ENCODE results near the gene GGT5. TPM values are rescaled to one million over a fixed set of nuclear protein-coding genes. Genes with fewer than 3 reads are reported as not detected.
A peak's percentile ranks its signal among the peaks of the same experiment; 100 is the strongest.

GGT5 gene
- total and polyA plus RNA-seq, 2 of the 13 experiments (the other 11 are each of a cell fraction or from before 2014, with no cell fraction given), result 0.69 to 3.1 TPM

DNA sequence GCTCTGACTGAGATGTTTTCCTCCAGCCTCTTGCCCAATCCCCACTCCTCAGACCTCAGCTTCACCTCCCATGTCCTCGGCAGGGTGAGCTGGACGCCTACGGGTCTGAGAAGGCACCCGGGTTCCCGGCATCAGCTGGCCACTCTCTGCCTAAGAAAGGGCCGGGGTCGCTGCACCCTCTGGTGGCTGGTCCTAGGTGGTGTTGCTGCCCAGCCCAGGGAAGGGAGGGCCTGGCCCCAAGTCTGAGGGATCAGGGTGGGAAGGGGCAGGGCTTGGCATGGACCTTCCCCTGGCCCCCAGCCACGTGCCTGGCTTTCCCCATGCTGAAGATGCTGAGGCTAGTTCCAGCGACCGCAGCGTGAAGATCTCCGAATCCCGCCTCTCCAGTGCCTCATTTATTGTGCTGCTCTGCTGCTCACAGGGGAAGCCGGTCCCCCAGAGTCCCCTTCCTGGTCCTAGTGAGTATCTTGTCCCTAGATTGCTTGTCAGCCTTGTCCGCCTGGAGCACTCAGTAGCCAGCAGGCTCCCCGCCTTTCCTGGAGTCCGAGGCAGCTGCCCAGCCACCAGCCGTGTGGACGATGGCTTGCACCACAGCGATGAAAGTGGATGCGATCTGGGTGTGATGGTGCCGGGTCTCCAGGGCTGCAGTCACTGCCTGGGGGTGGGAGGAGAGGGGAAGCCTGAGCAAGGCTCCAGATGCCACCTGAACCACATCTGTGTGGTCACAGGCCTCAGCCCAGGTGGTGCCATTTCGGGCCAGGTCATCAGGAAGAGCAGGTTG is 2.9 kb upstream of the GGT5 start (continued):
- TF ChIP-seq, protein P1, sequence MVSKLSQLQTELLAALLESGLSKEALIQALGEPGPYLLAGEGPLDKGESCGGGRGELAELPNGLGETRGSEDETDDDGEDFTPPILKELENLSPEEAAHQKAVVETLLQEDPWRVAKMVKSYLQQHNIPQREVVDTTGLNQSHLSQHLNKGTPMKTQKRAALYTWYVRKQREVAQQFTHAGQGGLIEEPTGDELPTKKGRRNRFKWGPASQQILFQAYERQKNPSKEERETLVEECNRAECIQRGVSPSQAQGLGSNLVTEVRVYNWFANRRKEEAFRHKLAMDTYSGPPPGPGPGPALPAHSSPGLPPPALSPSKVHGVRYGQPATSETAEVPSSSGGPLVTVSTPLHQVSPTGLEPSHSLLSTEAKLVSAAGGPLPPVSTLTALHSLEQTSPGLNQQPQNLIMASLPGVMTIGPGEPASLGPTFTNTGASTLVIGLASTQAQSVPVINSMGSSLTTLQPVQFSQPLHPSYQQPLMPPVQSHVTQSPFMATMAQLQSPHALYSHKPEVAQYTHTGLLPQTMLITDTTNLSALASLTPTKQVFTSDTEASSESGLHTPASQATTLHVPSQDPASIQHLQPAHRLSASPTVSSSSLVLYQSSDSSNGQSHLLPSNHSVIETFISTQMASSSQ (IDR thresholded peaks at IDR 0.05; ENCODE audit: low read depth), result no peak
- TF ChIP-seq, protein P1 (CRISPR knock-in tag; IDR thresholded peaks at IDR 0.05; ENCODE audit: borderline replicate concordance), result no peak
- TF ChIP-seq MED13 (CRISPR knock-in tag; IDR thresholded peaks at IDR 0.05) (no peak), MXI1 (IDR thresholded peaks at IDR 0.05; ENCODE audit: borderline replicate concordance, low read depth, low read length) (peak; percentile 16; the same call in 1 of the 3 replicates), ZNF709 (CRISPR knock-in tag; IDR thresholded peaks at IDR 0.05) (no peak), ZNF724P (CRISPR knock-in tag; IDR thresholded peaks at IDR 0.05; ENCODE audit: borderline replicate concordance) (no peak), KDM5B (CRISPR knock-in tag; IDR thresholded peaks at IDR 0.05; ENCODE audit: borderline replicate concordance) (0 out of 2 replicates have a peak, but pooled peaks have one; percentile 15), SIX4 (CRISPR knock-in tag; IDR thresholded peaks at IDR 0.05) (no peak)
- TF ChIP-seq, protein P2, sequence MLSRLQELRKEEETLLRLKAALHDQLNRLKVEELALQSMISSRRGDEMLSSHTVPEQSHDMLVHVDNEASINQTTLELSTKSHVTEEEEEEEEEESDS (CRISPR knock-in tag; IDR thresholded peaks at IDR 0.05; ENCODE audit: borderline replicate concordance), result no peak
- TF ChIP-seq, protein P3, sequence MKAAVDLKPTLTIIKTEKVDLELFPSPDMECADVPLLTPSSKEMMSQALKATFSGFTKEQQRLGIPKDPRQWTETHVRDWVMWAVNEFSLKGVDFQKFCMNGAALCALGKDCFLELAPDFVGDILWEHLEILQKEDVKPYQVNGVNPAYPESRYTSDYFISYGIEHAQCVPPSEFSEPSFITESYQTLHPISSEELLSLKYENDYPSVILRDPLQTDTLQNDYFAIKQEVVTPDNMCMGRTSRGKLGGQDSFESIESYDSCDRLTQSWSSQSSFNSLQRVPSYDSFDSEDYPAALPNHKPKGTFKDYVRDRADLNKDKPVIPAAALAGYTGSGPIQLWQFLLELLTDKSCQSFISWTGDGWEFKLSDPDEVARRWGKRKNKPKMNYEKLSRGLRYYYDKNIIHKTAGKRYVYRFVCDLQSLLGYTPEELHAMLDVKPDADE (CRISPR knock-in tag; IDR thresholded peaks at IDR 0.05), result no peak
- TF ChIP-seq, protein P4, sequence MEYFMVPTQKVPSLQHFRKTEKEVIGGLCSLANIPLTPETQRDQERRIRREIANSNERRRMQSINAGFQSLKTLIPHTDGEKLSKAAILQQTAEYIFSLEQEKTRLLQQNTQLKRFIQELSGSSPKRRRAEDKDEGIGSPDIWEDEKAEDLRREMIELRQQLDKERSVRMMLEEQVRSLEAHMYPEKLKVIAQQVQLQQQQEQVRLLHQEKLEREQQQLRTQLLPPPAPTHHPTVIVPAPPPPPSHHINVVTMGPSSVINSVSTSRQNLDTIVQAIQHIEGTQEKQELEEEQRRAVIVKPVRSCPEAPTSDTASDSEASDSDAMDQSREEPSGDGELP (IDR thresholded peaks at IDR 0.05; ENCODE audit: borderline replicate concordance, low read depth), result peak; percentile 94
- TF ChIP-seq, protein P5, sequence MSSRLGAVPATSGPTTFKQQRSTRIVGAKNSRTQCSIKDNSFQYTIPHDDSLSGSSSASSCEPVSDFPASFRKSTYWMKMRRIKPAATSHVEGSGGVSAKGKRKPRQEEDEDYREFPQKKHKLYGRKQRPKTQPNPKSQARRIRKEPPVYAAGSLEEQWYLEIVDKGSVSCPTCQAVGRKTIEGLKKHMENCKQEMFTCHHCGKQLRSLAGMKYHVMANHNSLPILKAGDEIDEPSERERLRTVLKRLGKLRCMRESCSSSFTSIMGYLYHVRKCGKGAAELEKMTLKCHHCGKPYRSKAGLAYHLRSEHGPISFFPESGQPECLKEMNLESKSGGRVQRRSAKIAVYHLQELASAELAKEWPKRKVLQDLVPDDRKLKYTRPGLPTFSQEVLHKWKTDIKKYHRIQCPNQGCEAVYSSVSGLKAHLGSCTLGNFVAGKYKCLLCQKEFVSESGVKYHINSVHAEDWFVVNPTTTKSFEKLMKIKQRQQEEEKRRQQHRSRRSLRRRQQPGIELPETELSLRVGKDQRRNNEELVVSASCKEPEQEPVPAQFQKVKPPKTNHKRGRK (CRISPR knock-in tag; IDR thresholded peaks at IDR 0.05), result no peak
- TF ChIP-seq, protein P6, sequence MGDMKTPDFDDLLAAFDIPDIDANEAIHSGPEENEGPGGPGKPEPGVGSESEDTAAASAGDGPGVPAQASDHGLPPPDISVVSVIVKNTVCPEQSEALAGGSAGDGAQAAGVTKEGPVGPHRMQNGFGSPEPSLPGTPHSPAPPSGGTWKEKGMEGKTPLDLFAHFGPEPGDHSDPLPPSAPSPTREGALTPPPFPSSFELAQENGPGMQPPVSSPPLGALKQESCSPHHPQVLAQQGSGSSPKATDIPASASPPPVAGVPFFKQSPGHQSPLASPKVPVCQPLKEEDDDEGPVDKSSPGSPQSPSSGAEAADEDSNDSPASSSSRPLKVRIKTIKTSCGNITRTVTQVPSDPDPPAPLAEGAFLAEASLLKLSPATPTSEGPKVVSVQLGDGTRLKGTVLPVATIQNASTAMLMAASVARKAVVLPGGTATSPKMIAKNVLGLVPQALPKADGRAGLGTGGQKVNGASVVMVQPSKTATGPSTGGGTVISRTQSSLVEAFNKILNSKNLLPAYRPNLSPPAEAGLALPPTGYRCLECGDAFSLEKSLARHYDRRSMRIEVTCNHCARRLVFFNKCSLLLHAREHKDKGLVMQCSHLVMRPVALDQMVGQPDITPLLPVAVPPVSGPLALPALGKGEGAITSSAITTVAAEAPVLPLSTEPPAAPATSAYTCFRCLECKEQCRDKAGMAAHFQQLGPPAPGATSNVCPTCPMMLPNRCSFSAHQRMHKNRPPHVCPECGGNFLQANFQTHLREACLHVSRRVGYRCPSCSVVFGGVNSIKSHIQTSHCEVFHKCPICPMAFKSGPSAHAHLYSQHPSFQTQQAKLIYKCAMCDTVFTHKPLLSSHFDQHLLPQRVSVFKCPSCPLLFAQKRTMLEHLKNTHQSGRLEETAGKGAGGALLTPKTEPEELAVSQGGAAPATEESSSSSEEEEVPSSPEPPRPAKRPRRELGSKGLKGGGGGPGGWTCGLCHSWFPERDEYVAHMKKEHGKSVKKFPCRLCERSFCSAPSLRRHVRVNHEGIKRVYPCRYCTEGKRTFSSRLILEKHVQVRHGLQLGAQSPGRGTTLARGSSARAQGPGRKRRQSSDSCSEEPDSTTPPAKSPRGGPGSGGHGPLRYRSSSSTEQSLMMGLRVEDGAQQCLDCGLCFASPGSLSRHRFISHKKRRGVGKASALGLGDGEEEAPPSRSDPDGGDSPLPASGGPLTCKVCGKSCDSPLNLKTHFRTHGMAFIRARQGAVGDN (CRISPR knock-in tag; IDR thresholded peaks at IDR 0.05), result peak; percentile 71
- TF ChIP-seq, protein P7, sequence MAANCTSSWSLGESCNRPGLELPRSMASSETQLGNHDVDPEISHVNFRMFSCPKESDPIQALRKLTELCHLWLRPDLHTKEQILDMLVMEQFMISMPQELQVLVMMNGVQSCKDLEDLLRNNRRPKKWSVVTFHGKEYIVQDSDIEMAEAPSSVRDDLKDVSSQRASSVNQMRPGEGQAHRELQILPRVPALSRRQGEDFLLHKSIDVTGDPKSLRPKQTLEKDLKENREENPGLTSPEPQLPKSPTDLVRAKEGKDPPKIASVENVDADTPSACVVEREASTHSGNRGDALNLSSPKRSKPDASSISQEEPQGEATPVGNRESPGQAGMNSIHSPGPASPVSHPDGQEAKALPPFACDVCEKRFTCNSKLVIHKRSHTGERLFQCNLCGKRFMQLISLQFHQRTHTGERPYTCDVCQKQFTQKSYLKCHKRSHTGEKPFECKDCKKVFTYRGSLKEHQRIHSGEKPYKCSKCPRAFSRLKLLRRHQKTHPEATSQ (CRISPR knock-in tag; IDR thresholded peaks at IDR 0.05; ENCODE audit: borderline replicate concordance), result no peak

All from HepG2 (cell line).